Measurements from ENCODE around the gene CST6. TPM values are rescaled to one million over a fixed set of nuclear protein-coding genes. Genes with fewer than 3 reads are reported as not detected.

CST6 gene
- total and polyA plus RNA-seq, 2 of the 13 experiments (the other 11 are each of a cell fraction or from before 2014, with no cell fraction given), result not detected

DNA sequence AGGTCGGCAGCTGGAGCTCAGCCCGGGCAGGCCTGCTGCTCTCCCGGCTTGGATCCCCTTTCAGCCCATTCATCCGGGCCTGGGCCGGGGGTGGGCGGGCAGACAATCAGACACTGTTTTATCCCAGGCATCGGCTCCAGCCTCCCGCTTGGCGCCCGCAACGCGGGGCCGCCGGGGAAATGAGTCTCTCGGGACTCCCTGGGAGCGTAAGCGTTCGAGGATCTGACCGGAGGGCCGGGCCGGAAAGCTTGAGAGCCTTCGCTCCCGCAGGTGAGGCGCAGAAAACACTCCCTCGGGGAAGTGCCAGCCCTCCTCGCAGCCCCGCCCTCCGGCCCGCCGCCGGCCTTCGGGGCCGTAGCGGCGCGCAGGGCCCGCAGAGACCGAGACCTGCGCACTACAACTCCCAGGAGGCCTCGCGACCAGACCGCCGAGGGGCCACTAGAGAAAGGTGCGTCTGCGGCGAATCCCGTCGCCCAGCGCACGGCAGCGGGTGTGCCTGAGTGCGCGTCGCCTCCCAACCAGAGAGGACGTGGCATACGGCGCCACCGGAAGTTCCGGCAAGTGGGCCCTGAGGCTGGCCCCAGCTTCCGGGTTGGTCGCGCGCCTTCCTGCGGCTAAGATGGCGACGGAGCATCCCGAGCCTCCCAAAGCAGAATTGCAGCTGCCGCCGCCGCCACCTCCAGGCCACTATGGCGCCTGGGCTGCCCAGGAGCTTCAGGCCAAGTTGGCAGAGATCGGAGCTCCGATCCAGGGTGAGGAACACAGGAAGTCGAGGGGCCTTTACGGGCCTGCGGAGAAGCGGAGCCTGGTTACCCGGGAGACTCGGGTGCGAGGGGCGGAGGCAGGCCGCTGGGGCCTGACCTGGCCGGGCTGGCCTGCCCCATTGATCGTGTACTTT is 40.2 kb downstream of the CST6 start, which contains the start of gene SF3B2 (continued):
- TF ChIP-seq, protein P1, sequence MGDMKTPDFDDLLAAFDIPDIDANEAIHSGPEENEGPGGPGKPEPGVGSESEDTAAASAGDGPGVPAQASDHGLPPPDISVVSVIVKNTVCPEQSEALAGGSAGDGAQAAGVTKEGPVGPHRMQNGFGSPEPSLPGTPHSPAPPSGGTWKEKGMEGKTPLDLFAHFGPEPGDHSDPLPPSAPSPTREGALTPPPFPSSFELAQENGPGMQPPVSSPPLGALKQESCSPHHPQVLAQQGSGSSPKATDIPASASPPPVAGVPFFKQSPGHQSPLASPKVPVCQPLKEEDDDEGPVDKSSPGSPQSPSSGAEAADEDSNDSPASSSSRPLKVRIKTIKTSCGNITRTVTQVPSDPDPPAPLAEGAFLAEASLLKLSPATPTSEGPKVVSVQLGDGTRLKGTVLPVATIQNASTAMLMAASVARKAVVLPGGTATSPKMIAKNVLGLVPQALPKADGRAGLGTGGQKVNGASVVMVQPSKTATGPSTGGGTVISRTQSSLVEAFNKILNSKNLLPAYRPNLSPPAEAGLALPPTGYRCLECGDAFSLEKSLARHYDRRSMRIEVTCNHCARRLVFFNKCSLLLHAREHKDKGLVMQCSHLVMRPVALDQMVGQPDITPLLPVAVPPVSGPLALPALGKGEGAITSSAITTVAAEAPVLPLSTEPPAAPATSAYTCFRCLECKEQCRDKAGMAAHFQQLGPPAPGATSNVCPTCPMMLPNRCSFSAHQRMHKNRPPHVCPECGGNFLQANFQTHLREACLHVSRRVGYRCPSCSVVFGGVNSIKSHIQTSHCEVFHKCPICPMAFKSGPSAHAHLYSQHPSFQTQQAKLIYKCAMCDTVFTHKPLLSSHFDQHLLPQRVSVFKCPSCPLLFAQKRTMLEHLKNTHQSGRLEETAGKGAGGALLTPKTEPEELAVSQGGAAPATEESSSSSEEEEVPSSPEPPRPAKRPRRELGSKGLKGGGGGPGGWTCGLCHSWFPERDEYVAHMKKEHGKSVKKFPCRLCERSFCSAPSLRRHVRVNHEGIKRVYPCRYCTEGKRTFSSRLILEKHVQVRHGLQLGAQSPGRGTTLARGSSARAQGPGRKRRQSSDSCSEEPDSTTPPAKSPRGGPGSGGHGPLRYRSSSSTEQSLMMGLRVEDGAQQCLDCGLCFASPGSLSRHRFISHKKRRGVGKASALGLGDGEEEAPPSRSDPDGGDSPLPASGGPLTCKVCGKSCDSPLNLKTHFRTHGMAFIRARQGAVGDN (CRISPR knock-in tag; IDR thresholded peaks at IDR 0.05), result peak; percentile 87
- TF ChIP-seq, protein P2, sequence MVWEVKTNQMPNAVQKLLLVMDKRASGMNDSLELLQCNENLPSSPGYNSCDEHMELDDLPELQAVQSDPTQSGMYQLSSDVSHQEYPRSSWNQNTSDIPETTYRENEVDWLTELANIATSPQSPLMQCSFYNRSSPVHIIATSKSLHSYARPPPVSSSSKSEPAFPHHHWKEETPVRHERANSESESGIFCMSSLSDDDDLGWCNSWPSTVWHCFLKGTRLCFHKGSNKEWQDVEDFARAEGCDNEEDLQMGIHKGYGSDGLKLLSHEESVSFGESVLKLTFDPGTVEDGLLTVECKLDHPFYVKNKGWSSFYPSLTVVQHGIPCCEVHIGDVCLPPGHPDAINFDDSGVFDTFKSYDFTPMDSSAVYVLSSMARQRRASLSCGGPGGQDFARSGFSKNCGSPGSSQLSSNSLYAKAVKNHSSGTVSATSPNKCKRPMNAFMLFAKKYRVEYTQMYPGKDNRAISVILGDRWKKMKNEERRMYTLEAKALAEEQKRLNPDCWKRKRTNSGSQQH (CRISPR knock-in tag; IDR thresholded peaks at IDR 0.05; ENCODE audit: low read depth), result peak; percentile 37; the same call in 1 of the 2 replicates
- peak; percentile 96 for TF ChIP-seq ZNF335 (CRISPR knock-in tag; IDR thresholded peaks at IDR 0.05)
- TF ChIP-seq, protein P3, sequence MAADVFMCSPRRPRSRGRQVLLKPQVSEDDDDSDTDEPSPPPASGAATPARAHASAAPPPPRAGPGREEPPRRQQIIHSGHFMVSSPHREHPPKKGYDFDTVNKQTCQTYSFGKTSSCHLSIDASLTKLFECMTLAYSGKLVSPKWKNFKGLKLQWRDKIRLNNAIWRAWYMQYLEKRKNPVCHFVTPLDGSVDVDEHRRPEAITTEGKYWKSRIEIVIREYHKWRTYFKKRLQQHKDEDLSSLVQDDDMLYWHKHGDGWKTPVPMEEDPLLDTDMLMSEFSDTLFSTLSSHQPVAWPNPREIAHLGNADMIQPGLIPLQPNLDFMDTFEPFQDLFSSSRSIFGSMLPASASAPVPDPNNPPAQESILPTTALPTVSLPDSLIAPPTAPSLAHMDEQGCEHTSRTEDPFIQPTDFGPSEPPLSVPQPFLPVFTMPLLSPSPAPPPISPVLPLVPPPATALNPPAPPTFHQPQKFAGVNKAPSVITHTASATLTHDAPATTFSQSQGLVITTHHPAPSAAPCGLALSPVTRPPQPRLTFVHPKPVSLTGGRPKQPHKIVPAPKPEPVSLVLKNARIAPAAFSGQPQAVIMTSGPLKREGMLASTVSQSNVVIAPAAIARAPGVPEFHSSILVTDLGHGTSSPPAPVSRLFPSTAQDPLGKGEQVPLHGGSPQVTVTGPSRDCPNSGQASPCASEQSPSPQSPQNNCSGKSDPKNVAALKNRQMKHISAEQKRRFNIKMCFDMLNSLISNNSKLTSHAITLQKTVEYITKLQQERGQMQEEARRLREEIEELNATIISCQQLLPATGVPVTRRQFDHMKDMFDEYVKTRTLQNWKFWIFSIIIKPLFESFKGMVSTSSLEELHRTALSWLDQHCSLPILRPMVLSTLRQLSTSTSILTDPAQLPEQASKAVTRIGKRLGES (CRISPR knock-in tag; IDR thresholded peaks at IDR 0.05; ENCODE audit: borderline replicate concordance), result no peak
- TF ChIP-seq STAT5B (CRISPR knock-in tag; IDR thresholded peaks at IDR 0.05), result no peak
- TF ChIP-seq ZNF75D (CRISPR knock-in tag; IDR thresholded peaks at IDR 0.05; ENCODE audit: borderline replicate concordance), result no peak
- TF ChIP-seq ZNF446 (CRISPR knock-in tag; IDR thresholded peaks at IDR 0.05), result 0 out of 2 replicates have a peak, but pooled peaks have one; percentile 73
- no peak for TF ChIP-seq GLI4 (CRISPR knock-in tag; IDR thresholded peaks at IDR 0.05; ENCODE audit: borderline replicate concordance)
- TF ChIP-seq ZFX (CRISPR knock-in tag; IDR thresholded peaks at IDR 0.05; ENCODE audit: low read depth), result peak; percentile 94
- no peak for TF ChIP-seq CBX2 (IDR thresholded peaks at IDR 0.05; ENCODE audit: low read depth, low read length)
- TF ChIP-seq CBX2 (CRISPR knock-in tag; IDR thresholded peaks at IDR 0.05; ENCODE audit: low read depth), result no peak
- peak; percentile 73 for TF ChIP-seq SRSF1 (optimal IDR thresholded peaks at IDR 0.05; ENCODE audit: low read depth, low read length)
- peak; percentile 60; the same call in 1 of the 2 replicates for TF ChIP-seq SP140L (CRISPR knock-in tag; IDR thresholded peaks at IDR 0.05; ENCODE audit: borderline replicate concordance)
- TF ChIP-seq ZNF720 (CRISPR knock-in tag; IDR thresholded peaks at IDR 0.05), result no peak
- peak; percentile 60; the same call in 1 of the 2 replicates for TF ChIP-seq ZNF564 (CRISPR knock-in tag; IDR thresholded peaks at IDR 0.05)
- peak; percentile 84 for TF ChIP-seq ZNF547 (CRISPR knock-in tag; IDR thresholded peaks at IDR 0.05)
- TF ChIP-seq, protein P4, sequence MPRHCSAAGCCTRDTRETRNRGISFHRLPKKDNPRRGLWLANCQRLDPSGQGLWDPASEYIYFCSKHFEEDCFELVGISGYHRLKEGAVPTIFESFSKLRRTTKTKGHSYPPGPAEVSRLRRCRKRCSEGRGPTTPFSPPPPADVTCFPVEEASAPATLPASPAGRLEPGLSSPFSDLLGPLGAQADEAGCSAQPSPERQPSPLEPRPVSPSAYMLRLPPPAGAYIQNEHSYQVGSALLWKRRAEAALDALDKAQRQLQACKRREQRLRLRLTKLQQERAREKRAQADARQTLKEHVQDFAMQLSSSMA (CRISPR knock-in tag; IDR thresholded peaks at IDR 0.05), result peak; percentile 71; the same call in 1 of the 2 replicates
- peak; percentile 78 for TF ChIP-seq ISL2 (CRISPR knock-in tag; IDR thresholded peaks at IDR 0.05)

All from HepG2 (cell line).